ENCODE data around the gene ABLIM2. TPM values are rescaled to one million over a fixed set of nuclear protein-coding genes. Genes with fewer than 3 reads are reported as not detected.
A peak's percentile ranks its signal among the peaks of the same experiment; 100 is the strongest.
"Not testable (repeated sequence)": the region's sequence is repeated elsewhere in the genome, so short reads cannot be mapped to it uniquely, and the experiment has no call there.

ABLIM2 gene
- total RNA-seq, 1 donor from 2014 or later, result 18.4 TPM

DNA sequence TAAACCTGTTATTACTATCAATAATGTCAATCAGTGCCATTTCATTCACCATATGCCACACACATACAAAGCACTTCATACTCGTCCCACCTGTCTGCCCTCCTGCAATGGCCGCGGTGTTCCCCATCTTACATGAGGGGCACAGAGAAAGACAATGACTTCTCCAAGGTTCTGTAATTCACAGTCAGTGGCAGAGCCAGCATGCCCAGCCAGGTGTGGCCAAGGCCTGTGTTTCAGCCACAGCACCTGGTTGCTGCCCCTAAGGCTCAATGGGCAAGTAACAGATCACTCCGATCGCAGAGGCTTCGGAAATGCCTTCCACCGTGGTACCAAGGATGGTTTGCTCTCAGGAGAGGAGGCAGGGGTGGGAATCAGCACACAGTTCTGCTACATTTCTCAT, 229.9 kb downstream of the ABLIM2 start:
- DNase-seq, result no peak

DNA sequence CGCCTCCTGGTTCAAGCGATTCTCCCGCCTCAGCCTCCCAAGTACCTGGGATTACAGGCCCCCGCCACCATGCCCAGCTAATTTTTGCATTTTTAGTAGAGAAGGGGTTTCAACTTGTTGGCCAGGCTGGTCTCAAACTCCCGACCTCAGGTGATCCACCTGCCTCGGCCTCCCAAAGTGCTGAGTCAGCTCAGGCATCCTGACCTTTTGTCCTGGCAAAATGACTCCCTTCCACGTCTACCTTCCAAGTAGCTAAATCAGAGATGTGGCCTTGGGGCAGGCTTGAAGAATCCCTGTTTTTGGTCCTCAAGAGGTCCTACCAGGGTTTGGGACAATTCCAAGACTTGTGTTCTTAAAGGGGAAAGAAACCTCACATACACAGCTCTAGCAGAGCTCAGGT, 231.8 kb downstream of the ABLIM2 start:
- no peak for DNase-seq

DNA sequence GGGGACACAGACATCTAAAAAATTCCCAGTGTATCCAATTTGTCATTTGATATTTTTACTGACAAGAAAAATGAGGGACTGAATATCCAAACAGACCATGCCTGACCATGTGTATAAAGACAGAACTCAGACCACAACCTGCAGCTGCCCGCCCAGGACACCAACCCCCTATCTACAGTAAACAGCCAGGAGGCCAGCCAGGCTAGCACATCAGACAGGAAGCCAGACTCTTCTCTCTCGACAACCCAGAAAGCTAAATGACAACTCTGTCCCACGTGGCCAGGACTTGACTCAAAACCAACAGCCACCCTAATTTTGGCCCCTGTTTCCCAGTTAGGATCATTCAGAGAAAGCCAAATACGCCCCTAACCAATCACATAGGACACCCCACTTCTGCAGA, 234.0 kb downstream of the ABLIM2 start:
- no peak for DNase-seq

DNA sequence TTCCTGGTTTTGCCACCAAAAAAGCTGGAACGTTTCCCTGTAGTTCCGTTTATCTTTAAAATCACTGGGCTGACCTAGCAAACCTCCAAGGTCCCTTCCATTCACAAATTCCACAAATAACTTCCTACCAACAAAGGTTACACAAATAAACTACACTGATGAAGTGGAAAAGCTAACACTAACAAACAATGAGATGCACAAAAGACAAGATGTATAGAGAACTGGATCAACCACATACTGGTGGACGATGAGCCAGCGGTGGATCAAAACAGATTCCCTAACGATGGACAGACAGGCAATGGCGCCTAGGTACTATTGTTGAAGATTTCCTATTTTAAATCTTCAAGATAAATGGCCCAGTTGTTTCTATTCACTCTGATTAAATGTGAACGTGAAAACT, 234.4 kb downstream of the ABLIM2 start:
- DNase-seq, result no peak

DNA sequence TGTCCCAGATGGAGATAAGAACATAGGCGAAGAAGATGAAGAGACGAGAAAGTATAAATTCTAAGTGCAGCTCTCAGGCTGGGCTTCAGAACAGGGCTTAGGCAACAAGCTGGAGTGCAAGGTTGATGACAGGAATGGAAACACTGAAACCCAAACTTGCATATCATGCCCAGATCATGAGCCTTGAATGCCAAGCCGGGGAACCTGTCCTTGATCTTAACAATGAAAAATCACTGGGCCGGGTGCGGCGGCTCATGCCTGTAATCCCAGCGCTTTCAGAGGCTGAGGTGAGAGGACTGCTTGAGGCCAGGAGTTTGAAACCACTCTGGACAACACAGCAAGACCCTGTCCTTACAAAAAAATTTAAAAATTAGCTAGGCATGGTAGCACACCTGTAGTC, 236.1 kb downstream of the ABLIM2 start:
- no peak for DNase-seq

DNA sequence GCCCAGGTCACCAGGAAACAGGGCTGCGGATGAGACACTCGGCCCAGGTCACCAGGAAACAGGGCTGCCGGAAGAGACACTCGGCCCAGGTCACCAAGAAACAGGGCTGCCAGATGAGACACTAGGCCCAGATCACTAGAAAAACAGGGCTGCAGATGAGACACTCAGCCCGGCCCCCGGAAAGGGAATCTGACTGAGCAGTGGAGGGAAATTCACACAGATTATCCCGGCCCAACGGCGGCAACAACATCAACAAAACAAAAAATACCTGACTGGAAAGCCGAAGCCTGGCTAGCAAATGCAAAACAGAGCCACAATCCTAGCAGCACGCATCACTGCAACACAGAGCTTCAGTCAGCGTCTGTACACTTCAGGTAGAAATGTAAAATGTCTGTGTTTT, 239.6 kb downstream of the ABLIM2 start:
- no peak for DNase-seq

DNA sequence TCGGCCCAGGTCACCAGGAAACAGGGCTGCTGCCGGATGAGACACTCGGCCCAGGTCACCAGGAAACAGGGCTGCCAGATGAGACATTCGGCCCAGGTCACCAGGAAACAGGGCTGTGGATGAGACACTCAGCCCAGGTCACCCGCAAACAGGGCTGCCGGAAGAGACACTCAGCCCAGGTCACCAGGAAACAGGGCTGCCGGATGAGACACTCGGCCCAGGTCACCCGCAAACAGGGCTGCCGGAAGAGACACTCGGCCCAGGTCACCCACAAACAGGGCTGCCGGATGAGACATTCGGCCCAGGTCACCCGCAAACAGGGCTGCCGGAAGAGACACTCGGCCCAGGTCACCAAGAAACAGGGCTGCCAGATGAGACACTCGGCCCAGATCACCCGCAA, 240.4 kb downstream of the ABLIM2 start:
- not testable (repeated sequence) for DNase-seq

DNA sequence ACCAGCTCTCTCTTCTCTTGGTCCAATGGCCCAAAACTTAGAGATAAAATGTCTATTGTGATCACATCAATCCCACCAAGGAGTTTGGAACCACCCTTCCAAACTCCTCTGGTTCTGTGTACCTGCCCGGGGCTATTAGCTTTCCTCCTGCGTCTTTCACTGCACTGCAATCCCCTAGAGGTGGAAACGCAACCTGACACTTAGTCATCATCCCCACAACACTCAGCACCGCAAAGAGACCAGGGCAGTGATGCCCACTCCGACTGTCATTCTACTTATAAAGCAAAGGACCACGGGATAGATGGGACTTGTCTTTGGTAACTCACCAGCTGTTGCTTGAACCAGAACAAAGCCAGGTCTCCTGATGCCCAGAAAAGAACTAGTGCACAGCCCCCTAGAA, 240.9 kb downstream of the ABLIM2 start:
- no peak for DNase-seq

DNA sequence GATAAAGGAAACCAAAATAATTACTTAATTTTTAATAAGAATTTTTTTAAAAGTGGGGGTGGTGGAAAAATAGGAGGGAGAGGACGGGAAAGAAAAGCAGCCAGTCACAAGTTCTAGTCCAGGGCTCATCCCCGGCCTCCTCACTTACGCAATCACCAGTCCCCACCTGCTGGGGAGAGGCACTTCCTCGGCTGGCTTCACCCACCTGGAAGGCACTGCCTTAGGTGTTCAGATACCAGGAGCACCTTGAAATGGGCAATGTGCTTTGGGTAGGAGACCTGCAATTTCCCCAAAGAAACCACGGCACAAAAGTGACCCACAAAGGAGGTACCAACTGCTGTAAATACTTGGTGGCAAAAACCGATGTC, 242.8 kb downstream of the ABLIM2 start:
- no peak for DNase-seq

Small RNAs within 50 kb of the gene (small RNA-seq; reads per million reads assigned to genes)
- gene MIR95, result 32.9 reads per million, percentile 94 among the genes with 10 or more reads in this experiment

Other genes with a start within 250 kb of the ABLIM2 start
- 62.2 TPM for gene AFAP1, start 219.0 kb downstream of the ABLIM2 start, total RNA-seq
- 2.5 TPM for gene SH3TC1, start 40.5 kb upstream of the ABLIM2 start, total RNA-seq
- 1.2 TPM for gene HTRA3, start 110.9 kb upstream of the ABLIM2 start, total RNA-seq